HG03159 (cell line): ENCODE data around the gene SHC2.

Experiments used
- ATAC-seq: cut with Tn5 transposase; IDR thresholded peaks from one replicate; pipeline ENCODE4 v1.9.1; 2021; ENCODE audit warnings: mild to moderate bottlenecking, moderate library complexity; ENCODE audit not compliant: unreplicated experiment

Gene SHC2, protein sequence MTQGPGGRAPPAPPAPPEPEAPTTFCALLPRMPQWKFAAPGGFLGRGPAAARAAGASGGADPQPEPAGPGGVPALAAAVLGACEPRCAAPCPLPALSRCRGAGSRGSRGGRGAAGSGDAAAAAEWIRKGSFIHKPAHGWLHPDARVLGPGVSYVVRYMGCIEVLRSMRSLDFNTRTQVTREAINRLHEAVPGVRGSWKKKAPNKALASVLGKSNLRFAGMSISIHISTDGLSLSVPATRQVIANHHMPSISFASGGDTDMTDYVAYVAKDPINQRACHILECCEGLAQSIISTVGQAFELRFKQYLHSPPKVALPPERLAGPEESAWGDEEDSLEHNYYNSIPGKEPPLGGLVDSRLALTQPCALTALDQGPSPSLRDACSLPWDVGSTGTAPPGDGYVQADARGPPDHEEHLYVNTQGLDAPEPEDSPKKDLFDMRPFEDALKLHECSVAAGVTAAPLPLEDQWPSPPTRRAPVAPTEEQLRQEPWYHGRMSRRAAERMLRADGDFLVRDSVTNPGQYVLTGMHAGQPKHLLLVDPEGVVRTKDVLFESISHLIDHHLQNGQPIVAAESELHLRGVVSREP

GRCh38 chr19:460877-461720, at the start of gene SHC2:
Gene SHC2 (minus strand): TSS chr19:461033. CDS start chr19:460996, 37 bp downstream.
- ATAC-seq = no peak

- ATAC-seq = no peak
These were observed 47.6 kb upstream of the SHC2 start for GRCh38 chr19:508204-509150.

DNA sequence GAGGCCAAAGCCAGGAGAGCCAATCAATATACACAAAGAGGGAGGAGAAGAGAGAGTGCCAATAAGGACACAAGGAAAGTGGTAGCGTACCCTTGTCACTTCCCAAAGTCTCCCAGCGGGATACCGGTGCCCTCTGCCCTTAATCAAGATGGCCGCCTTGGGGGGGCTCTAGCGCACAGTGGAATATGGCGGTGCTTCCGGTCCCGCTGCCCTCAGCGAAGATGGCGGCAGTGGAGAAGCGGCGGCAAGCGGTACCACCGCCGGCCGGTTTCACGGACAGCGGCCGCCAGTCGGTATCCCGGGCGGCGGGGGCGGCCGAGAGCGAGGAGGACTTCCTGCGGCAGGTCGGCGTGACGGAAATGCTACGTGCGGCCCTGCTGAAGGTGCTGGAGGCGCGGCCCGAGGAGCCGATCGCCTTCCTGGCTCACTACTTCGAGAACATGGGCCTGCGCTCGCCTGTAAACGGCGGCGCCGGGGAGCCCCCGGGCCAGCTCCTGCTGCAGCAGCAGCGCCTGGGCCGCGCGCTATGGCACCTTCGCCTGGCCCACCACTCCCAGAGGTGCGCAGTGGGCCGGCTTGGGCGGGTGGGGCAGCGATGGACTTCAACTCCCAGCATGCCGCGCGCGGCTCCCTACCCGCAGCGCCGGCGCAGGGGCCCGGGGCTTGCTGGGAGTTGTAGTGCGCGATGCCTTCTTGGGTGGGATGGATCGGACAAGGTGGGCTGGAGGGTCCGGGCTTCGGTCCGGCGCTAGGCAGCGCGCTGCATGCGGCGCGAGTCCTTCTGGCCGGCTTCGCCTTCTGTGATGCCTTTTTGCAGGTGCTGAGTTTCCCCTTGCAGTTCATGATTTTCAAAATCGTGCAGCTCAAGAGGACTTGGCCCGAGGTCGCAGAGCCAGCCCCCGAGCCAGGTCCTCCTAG, 46.7 kb upstream of the SHC2 start, which contains the start of gene TPGS1:
TSS of gene TPGS1 (plus strand) at position 212 of the 918 bp plus-strand sequence. CDS start at position 222, 10 bp downstream.
- peak; percentile 53 for ATAC-seq

DNA sequence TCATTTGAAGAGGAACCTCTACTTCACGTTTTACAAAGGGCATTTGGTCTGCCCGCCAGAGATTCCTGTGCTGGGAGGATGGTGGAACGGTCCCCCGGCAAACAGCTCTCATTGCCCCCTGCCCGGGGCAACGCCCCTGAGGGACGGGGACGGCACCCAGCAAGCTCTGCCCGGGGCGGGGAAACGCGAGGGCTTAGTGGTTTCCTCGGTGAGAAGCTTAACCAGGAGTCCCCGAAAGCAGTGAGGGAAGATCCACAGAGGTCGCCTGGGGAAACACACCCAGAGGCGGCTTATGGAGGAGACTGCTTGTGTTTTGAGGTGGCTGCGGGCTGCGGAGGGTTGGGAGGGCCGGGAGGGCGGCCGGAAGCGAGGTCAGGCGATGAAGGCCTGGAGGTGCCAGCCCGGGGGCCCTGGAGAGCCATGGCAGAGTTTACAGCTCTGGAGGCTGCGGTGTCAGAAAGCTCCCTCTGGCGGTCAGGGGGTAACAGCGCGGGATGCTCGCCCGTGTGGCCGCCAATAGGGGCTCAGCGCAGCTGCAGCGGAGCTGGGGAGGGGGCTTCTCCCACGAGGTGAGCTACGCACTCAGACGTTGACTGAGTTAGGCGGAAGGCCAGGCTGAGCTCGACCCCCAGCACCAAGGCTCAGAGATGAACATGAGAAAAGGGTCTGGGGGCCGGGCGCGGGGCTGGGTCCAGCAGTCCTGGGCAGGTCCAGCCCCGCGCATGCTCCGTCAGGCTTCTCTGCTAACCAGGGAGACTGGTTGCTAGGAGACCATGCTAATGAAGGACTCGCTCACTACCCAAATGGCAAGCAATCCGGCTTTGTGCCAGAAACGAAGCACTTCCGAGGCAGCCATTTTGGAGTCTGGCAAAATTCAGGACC, 45.8 kb upstream of the SHC2 start:
- peak; percentile 60 for ATAC-seq

- no peak for ATAC-seq
These were observed 43.8 kb upstream of the SHC2 start for GRCh38 chr19:504616-505015.

DNA sequence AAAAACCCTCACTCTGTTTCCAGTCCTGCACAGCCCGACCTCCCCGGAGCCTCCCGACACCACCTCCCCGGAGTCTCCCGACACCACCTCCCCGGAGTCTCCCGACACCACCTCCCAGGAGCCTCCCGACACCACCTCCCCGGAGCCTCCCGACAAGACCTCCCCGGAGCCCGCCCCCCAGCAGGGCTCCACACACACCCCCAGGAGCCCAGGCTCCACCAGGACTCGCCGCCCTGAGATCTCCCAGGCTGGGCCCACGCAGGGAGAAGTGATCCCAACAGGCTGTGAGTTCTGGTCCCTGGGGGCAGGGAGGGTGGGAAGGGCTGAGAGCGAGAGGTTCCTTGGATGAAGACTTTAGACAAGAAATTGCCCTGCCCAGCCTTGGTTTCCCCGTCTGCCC, 40.8 kb upstream of the SHC2 start:
- ATAC-seq = no peak

GRCh38 chr19:498977-499623, 38.3 kb upstream of the SHC2 start:
- ATAC-seq = no peak

DNA sequence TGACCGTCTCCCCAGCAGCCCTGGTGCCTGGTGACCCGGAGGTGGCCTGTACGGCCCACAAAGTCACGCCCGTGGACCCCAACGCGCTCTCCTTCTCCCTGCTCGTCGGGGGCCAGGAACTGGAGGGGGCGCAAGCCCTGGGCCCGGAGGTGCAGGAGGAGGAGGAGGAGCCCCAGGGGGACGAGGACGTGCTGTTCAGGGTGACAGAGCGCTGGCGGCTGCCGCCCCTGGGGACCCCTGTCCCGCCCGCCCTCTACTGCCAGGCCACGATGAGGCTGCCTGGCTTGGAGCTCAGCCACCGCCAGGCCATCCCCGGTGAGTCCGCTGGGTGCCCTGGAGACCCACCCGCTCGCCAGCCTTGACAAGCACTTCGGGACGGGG, 37.7 kb upstream of the SHC2 start:
- no peak for ATAC-seq

- no peak for ATAC-seq
These were observed 37.2 kb upstream of the SHC2 start for GRCh38 chr19:497869-498510.

GRCh38 chr19:497491-497868, 36.6 kb upstream of the SHC2 start:
- no peak for ATAC-seq

GRCh38 chr19:496986-497385, 36.2 kb upstream of the SHC2 start:
- no peak for ATAC-seq

- ATAC-seq = no peak
These were observed 35.4 kb upstream of the SHC2 start, which contains the start of gene MADCAM1 for GRCh38 chr19:496112-496665. Gene MADCAM1 (plus strand): TSS chr19:496486. CDS start chr19:496500, 14 bp downstream.

- ATAC-seq = no peak
These were observed 34.7 kb upstream of the SHC2 start for GRCh38 chr19:495402-496111.

DNA sequence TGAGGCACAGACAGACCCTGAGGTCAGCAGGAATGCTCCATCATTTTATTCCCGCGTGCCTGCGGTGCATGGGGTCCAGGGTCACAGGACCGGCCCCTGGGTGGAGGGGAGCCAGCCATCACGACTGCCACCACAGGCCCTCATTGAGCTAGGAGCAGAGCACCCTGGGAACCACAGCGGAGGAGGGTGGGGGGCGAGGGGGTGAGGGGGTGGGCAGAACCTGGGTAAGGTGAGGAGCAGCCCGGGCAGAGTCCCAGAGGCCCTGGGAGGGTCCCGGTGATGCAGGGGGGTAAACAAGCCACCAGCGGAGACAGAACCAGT, 34.2 kb upstream of the SHC2 start:
- no peak for ATAC-seq

DNA sequence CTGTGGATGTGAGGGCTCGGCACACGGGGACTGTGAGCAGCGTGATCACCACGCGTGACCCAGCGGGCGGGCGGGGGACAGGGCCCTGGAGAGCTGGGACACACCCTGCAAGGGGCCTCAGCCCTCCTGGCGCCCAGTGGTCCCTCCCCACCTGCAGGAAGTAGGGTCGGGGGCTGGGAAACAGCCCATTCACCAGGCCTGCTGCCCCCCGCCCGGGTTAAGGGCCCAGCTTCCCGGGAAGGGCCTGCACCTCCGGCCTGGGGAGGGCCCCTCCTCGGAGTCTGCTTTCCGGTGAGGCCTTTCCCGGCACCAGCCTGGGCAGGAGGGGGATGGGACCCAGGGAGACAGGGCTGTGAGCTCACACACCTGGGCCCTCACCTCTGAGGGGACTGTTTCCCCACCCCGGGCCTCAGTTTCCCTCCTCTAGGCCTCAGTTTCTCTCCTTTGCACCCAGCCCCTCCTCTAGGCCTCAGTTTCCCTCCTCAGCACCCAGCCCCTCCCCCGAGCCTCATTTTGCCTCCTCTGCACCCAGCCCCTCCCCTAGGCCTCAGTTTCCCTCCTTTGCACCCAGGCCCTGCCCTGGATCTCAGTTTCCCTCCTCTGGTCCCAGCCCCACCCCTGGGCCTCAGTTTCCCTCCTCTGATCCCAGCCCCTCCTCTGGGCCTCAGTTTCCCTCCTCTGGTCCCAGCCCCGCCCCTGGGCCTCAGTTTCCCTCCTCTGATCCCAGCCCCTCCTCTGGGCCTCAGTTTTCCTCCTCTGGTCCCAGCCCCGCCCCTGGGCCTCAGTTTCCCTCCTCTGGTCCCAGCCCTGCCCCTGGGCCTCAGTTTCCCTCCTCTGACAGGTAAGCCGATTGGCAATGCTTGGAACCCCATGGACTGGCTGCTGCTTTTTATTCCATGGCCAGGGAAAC, 33.6 kb upstream of the SHC2 start:
- no peak for ATAC-seq
